GM19328 (cell line): ENCODE data around the gene PPME1.

Experiments used
- ATAC-seq: cut with Tn5 transposase; IDR thresholded peaks from one replicate; pipeline ENCODE4 v1.9.1; 2021; ENCODE audit warnings: mild to moderate bottlenecking, moderate library complexity; ENCODE audit not compliant: unreplicated experiment

PPME1 gene

GRCh38 chr11:74157169-74157568 is 13.9 kb upstream of the PPME1 start:
- ATAC-seq, result no peak

DNA sequence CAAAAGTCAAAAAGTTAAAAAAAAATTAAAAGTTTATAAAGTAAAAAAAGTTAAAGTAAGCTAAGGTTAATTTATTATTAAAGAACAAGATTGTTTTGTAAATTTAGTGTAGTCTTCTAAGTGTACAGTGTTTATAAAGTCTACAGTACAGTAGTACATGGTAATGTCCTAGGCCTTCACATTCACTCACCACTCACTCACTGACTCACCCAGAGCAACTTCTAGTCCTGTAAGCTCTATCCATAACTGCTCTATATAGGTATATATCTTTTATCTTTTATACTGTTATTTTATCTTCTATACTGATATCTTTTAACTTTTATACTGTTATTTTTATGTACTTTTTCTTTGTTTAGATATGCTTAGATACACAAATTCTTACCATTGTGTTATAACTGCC is 11.4 kb upstream of the PPME1 start:
- no peak for ATAC-seq

DNA sequence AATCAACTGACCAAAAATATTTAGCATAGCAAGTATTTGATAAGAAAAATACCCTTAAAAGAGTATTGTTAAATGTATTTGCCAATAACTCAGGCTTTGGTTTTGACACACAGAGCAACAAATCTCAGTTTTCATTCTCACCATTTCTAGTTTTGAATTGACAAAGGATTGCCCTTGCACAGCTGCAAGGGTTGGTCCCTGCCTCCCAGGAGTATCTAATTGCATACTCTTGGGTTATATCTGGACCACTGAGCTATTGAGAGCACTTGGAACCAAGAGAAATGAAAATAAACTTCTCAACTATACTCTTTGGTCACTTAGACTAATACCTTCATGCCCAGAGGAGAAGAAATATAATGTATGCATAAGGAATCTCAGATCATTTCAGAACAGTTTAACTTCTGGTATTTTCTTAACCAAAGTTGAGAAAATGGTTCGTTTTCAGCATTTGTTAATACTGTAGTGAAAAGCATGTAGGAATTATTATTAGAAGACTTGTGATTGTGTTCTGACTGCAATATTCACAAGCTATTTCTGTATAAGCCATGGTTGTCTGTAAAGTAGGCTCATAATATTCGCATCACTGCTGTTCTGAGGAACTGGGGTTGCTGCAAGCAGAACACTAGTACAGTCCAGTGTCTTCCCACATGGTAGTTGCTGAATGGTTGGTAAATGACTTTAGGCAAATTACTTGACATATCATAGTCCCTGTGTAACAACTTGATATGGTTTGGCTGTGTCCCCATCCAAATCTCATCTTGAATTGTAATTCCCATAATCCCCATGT is 8.2 kb upstream of the PPME1 start:
- no peak for ATAC-seq

DNA sequence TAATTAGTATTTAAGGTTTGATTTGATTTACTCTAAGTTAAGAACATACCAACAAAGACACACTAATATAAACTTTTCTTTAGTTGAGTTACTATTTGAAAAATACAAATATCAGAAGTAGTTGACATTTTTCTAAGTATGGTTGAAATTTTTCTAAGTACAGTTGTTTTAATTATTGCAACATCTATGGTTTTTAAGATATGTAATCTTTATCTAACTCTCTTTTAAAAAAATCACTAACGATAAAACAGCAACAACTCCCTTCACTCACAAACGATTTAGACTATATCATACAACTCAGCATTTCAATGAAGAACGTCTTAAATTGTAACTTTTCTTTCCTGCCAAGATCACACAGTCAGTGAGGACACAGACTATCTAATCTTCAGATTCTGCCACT is 2.3 kb upstream of the PPME1 start:
- ATAC-seq, result no peak

- ATAC-seq, result no peak
Observed at GRCh38 chr11:74169738-74170458, 1.2 kb upstream of the PPME1 start.

DNA sequence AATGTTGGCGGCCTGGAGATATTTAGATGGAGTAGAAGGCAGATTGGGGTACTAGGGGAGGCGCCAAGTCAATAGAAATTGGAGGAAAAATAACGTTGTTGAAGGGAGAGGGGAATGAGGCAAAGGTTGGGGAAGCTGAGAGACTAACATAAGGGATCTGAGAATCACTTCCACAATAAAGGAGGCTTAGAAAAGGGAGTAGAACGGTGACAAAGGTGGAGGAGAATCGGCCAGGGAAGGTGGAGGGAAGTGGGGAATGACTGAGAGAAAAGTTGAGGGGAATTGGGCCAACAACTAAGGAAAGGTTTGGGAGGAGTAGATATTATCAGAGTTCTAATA is 510 bp downstream of the PPME1 start:
- no peak for ATAC-seq

DNA sequence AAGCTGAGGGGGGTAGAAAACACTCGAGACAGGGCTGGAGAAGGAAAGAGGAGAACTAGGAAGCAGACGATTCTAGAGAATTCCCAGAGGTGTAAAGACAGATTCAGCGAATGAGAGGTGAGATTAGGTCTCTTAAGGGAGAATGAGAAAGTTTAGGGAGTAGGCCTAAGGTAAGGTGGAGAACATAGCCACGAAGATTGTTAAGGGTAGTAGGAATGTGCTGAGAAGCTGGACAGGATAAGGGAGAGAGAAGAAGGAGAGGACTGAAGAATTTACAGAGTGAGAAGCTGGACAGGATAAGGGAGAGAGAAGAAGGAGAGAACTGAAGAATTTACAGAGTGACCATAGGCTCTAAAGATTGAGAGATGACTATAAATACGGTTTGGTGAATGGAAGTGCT is 908 bp downstream of the PPME1 start:
- no peak for ATAC-seq

GRCh38 chr11:74175920-74176319 is 4.8 kb downstream of the PPME1 start:
- no peak for ATAC-seq

DNA sequence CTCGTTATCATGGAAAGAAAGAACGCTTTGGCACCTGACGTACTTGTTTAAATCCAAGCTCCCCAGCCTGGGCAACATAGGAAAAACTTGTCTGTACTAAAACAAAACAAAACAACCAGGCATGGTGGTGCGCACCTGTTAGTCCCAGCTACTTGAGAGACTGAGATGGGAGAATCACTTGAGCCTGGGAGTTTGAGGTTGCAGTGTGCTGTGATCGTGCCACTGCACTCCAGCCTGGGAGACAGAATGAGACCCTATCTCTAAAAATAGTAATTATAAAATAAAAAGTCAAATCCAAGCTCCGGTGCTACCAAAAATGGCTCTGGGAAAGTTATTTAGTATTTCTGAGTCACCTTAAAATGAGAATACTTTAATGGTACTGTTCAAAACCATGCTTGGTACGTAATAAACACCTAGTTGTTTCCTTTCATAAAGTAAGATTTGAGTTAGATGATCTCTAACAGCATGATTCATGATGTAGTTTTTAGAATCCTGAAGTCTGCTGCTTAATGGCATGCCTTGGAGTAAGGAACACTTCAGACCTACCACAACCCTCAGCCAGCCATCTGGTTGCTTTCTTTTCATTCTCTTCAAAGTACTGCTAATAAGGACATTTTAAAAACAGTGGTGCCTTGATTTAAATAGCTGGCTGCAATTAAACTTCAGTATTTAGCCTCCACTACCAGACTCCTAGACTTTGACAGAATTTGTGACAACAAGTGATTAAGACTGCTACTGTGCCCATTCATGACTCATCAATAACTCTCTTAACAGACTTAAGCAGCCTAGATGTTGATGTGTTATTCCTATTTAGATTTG is 8.4 kb downstream of the PPME1 start:
- no peak for ATAC-seq

GRCh38 chr11:74182635-74183034 is 11.5 kb downstream of the PPME1 start:
- ATAC-seq, result no peak

GRCh38 chr11:74185285-74185684 is 14.2 kb downstream of the PPME1 start:
- ATAC-seq, result no peak

DNA sequence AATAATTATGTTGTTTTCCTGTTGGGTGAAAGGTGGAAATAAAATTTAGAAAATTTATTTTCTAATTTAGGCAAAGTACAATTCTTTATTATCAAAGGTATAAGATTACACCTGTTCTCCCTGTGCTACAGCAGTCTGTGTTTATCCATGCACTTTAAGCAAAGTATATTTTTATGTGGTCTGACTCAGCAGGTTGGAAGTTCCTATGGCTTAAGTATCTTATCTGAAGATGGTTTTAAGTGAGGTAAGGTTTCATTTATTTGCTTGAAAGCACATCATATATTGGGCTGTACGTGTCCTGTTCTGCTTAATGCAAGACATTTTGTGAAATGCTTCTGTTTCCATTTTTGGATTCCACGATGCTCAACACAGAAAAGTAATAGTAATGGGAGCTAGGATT is 14.6 kb downstream of the PPME1 start:
- ATAC-seq, result no peak

- ATAC-seq, result no peak
Observed at GRCh38 chr11:74195828-74196227, 24.7 kb downstream of the PPME1 start.

GRCh38 chr11:74196781-74197486 is 25.8 kb downstream of the PPME1 start:
- no peak for ATAC-seq

DNA sequence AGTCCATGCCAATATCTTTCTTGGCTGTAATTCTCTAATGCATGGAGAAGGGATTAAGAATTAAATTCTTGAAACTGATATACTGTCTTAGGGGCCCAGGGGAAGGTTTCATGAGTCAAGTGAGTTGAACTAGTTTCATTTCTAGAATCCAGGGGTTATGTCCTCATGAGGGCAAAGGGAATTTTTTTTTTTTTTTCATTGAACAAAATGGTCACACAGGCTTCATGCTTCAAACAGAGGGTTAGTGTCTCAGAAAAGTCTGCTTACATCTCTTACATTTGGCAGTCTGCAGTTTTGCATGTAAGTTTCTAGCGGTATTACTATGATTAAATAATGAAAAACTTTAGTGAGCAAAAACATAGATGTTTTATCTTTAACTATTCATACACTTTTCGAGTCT is 32.9 kb downstream of the PPME1 start:
- ATAC-seq, result no peak

- no peak for ATAC-seq
Observed at GRCh38 chr11:74204701-74205100, 33.6 kb downstream of the PPME1 start.

GRCh38 chr11:74205181-74205580 is 34.1 kb downstream of the PPME1 start:
- ATAC-seq, result no peak

DNA sequence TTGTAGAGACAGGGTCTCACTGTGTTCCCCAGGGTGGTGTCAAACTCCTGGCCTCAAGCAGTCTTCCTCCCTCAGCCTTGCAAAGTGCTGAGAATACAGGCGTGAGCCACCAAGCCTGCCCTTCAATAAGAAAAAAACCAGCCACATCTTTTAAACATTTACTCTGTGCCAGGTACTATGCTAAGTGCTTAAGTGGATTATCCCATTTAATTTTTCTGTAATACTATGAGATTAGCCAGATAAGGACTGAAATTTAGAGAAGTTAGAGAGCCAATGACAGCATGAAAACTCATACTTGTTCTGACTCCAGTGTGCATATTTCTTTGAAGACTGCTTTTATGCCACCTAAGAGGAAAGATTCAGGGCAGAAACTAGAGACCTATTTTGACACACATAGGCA is 35.7 kb downstream of the PPME1 start:
- ATAC-seq, result no peak

- no peak for ATAC-seq
Observed at GRCh38 chr11:74208507-74208906, 37.4 kb downstream of the PPME1 start.

- no peak for ATAC-seq
Observed at GRCh38 chr11:74212533-74212932, 41.4 kb downstream of the PPME1 start.

DNA sequence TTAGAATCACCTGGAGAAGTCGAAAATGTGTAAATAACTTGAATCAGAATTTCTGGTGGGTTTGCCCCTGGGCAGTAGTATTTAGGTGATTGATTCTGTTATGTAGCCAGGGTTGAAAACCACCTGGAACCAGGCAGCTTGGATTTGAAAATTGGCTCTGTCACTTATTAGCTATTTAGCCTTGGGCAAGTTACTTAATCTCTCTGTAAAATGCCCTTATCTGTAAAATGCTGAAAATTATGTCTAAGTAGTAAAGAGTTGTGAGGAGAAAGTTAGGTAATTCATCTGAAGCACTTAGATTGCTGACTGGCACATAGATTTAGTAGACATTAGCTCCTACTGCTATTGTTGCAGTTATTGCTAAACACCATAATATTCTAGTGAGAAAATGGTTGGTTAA is 49.3 kb downstream of the PPME1 start:
- ATAC-seq, result no peak
